ENCODE measurements around the gene STIMATE.

Gene STIMATE

DNA sequence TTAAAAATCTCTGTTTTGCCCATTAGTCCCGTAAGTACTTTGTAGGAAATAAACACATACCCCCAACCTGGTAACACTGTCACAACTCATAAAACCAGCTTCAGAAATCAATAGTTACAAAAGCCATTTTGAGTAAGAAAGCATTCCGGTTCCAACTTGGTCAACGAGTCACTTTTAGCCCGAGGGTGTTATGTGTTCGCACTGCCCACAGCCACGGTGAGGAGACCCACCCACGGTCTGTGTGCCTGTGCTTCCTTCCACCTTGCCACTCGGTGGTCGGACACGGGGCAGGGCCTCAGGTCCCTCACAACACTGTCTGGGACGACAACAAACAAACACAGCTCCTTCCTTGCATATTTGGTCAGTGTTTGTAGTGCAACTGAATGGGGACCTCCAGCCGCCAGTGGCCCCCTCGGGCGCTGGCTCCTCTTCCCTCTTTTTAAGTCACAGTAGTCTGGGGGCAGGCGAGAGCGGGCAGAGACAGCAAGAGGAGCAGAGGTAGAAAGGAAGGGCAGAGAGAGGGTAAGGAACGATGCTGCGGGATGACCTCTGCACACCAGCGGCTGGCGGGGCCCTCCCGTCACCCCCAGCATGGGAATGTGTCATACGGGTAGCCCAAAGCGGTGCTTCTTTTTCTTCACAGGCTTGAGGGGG, 57.3 kb downstream of the STIMATE start:
- peaks cover 13% of the 10 kb centered on the region for H3K36me3 Mint-ChIP-seq (ENCODE audit: insufficient read depth)
- H3K4me1 Mint-ChIP-seq (ENCODE audit: low read depth in 2 of 2) = peaks cover 35 to 48% of the 10 kb centered on the region in 2 donors
- peak overlapping the region; percentile 1 to 27 for H3K4me3 Mint-ChIP-seq
- DNase-seq (no peak), ATAC-seq (replicated peaks) (no peak)
- no peaks in the 10 kb centered on the region for H3K27me3 Mint-ChIP-seq
- no peak overlapping the region for H3K27ac Mint-ChIP-seq
- H3K9me3 Mint-ChIP-seq = no peaks in the 10 kb centered on the region

GRCh38 chr3:52839268-52839575, 58.1 kb downstream of the STIMATE start:
- peak; percentile 24 for ATAC-seq (replicated peaks)
- H3K27me3 Mint-ChIP-seq = no peaks in the 10 kb centered on the region
- no peak for DNase-seq
- H3K4me1 Mint-ChIP-seq (ENCODE audit: low read depth in 2 of 2) = peaks cover 35 to 48% of the 10 kb centered on the region in 2 donors
- H3K4me3 Mint-ChIP-seq = peak overlapping the region; percentile 46 to 62
- H3K27ac Mint-ChIP-seq = peak overlapping the region; percentile 35 to 72
- H3K36me3 Mint-ChIP-seq (ENCODE audit: insufficient read depth) = peaks cover 8% of the 10 kb centered on the region
- no peaks in the 10 kb centered on the region for H3K9me3 Mint-ChIP-seq

- H3K4me1 Mint-ChIP-seq (ENCODE audit: low read depth in 2 of 2) = peaks cover 35 to 48% of the 10 kb centered on the region in 2 donors
- peaks cover 9% of the 10 kb centered on the region for H3K36me3 Mint-ChIP-seq (ENCODE audit: insufficient read depth)
- ATAC-seq (replicated peaks) = peak; percentile 95
- peak overlapping the region; percentile 46 to 62 for H3K4me3 Mint-ChIP-seq
- H3K9me3 Mint-ChIP-seq = no peaks in the 10 kb centered on the region
- H3K27me3 Mint-ChIP-seq = no peaks in the 10 kb centered on the region
- peak overlapping the region; percentile 35 to 72 for H3K27ac Mint-ChIP-seq
- DNase-seq = peak in 2 of 3 experiments; percentile 24 to 31
Measured at GRCh38 chr3:52838561-52839267, 58.6 kb downstream of the STIMATE start.

- no peaks in the 10 kb centered on the region for H3K27me3 Mint-ChIP-seq
- peak overlapping the region in 1 of 2 donors; percentile 1 for H3K4me3 Mint-ChIP-seq
- ATAC-seq (replicated peaks) (no peak), DNase-seq (no peak)
- H3K36me3 Mint-ChIP-seq (ENCODE audit: insufficient read depth) = peaks cover 11% of the 10 kb centered on the region
- H3K27ac Mint-ChIP-seq = peak overlapping the region; percentile 77 to 83
- H3K4me1 Mint-ChIP-seq (ENCODE audit: low read depth in 2 of 2) = peaks cover 35 to 50% of the 10 kb centered on the region in 2 donors
- H3K9me3 Mint-ChIP-seq = no peaks in the 10 kb centered on the region
Measured at GRCh38 chr3:52836986-52837385, 60.4 kb downstream of the STIMATE start.

GRCh38 chr3:52836471-52836845, 60.9 kb downstream of the STIMATE start:
- H3K27ac Mint-ChIP-seq = peak overlapping the region; percentile 77 to 83
- no peaks in the 10 kb centered on the region for H3K27me3 Mint-ChIP-seq
- peaks cover 11% of the 10 kb centered on the region for H3K36me3 Mint-ChIP-seq (ENCODE audit: insufficient read depth)
- DNase-seq (no peak), ATAC-seq (replicated peaks) (no peak)
- H3K4me3 Mint-ChIP-seq = peak overlapping the region in 1 of 2 donors; percentile 1
- no peaks in the 10 kb centered on the region for H3K9me3 Mint-ChIP-seq
- H3K4me1 Mint-ChIP-seq (ENCODE audit: low read depth in 2 of 2) = peaks cover 35 to 47% of the 10 kb centered on the region in 2 donors

DNA sequence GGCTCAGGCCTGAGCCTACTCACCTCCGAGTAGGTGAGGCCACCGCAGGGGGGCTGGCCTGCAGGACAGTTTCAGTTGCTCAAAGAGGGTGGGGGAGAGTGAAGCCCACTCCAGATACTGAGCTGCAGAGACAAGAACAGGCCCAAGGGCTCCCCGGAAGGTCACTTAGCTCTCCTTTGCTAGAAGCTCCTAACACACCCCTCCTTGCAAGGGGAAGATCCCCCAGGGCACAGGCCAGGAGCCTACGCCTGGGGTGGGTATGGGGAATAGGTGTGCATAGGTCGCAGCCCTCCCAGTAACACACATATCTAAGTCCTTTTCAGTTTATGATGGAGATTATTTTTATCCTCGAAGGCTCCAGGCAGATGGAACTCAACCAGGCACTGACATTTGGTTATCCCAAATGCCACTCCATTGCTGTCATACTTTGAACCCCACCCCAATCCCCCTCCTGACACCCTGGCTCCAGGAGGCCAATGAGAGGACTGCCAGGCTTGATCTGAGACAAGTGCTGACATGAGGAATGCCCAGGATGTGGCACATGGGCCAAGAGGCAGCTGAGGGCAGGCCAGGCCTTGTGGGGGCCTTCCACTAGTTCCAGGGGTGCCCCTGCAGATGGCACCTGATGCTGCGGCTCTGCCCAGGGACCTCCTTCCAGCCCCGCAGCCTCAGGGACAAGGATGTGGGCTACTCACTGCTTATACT, 61.4 kb downstream of the STIMATE start:
- peak overlapping the region in 1 of 2 donors; percentile 63 for H3K27ac Mint-ChIP-seq
- DNase-seq (no peak), ATAC-seq (replicated peaks) (no peak)
- H3K4me1 Mint-ChIP-seq (ENCODE audit: low read depth in 2 of 2) = peaks cover 35 to 51% of the 10 kb centered on the region in 2 donors
- H3K36me3 Mint-ChIP-seq (ENCODE audit: insufficient read depth) = peaks cover 15% of the 10 kb centered on the region
- no peaks in the 10 kb centered on the region for H3K27me3 Mint-ChIP-seq
- H3K4me3 Mint-ChIP-seq = no peak overlapping the region
- H3K9me3 Mint-ChIP-seq = no peaks in the 10 kb centered on the region

- peaks cover 11% of the 10 kb centered on the region for H3K36me3 Mint-ChIP-seq (ENCODE audit: insufficient read depth)
- no peaks in the 10 kb centered on the region for H3K27me3 Mint-ChIP-seq
- peaks cover 31 to 47% of the 10 kb centered on the region in 2 donors for H3K4me1 Mint-ChIP-seq (ENCODE audit: low read depth in 2 of 2)
- H3K9me3 Mint-ChIP-seq = no peaks in the 10 kb centered on the region
- H3K27ac Mint-ChIP-seq = peak within 1 kb of the TSS in 1 of 2 donors; percentile 68
- ATAC-seq (replicated peaks) (no peak), DNase-seq (no peak)
- H3K4me3 Mint-ChIP-seq = no peak within 1 kb of the TSS
Measured at GRCh38 chr3:52834871-52835501, 62.4 kb downstream of the STIMATE start, which contains the start of gene MUSTN1. Gene MUSTN1, minus strand, starts transcription at chr3:52835019. Its CDS starts 71 bp downstream, at chr3:52834948.

DNA sequence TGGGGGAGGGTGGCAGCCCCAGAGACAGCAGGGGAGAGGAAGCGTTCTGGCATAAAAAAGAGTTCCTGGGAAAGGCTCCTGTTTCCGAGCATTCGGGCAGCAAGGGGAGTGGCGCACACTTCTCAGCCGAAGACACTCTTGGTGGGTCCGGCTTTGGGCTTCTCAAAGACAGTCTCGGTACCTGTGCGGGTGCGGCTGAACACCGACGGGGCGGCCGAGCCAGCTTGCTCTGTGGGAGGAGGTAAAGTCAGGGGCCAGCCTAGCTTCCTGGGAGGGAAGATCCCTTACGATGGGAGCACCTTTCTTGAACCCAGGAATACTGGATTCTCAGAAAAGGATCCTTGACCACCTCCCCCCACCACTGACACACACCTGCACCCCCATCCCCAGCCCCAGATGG, 64.1 kb downstream of the STIMATE start:
- ATAC-seq (replicated peaks) (no peak), DNase-seq (no peak)
- no peak overlapping the region for H3K4me3 Mint-ChIP-seq
- peaks cover 15 to 30% of the 10 kb centered on the region in 2 donors for H3K4me1 Mint-ChIP-seq (ENCODE audit: low read depth in 2 of 2)
- no peaks in the 10 kb centered on the region for H3K27me3 Mint-ChIP-seq
- no peaks in the 10 kb centered on the region for H3K9me3 Mint-ChIP-seq
- no peak overlapping the region for H3K27ac Mint-ChIP-seq
- peaks cover 11% of the 10 kb centered on the region for H3K36me3 Mint-ChIP-seq (ENCODE audit: insufficient read depth)

DNA sequence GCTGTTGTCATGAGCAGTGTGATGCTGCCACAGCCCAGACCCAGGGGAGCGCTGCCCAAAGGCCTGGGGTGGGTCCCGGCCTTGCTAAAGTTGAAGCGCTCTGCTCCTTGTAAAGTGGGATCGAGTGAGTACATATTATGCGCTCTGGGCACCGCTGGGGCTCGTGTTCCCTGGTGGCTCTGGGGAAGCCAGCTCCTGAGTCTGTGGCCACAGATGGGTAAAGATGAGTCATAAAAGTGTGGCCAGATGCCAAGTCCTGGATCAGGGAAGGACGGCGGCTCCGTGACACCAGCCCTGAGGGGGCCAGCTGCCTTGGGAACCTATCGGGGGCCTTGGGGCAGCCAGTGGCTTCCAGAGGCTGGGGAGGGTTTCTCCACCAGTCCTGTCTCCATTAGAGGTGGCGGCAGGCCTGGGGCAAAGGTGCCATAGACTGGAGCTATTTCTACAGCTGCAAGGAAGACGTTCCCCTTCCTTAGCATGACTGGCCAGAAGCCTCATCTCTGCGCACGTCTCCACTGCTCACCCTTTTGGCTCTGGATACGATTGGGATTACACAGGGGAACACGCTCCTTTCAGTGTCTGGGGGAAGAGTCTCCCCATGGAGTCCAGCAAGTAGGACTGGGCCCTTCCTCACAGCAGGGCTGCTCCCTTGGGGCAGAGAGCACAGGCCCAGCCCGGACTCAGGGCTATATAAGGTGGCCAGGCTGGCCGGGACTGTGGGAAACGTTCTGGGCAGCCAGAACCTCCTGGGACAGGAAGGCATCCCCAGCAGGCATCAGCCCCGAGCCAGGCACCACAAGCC, 65.6 kb downstream of the STIMATE start:
- DNase-seq (no peak), ATAC-seq (replicated peaks) (no peak)
- peaks cover 8% of the 10 kb centered on the region for H3K36me3 Mint-ChIP-seq (ENCODE audit: insufficient read depth)
- H3K4me1 Mint-ChIP-seq (ENCODE audit: low read depth in 2 of 2) = peaks cover 2 to 16% of the 10 kb centered on the region in 2 donors
- H3K4me3 Mint-ChIP-seq = no peak overlapping the region
- H3K9me3 Mint-ChIP-seq = no peaks in the 10 kb centered on the region
- H3K27ac Mint-ChIP-seq = peak overlapping the region; percentile 27 to 39
- H3K27me3 Mint-ChIP-seq = no peaks in the 10 kb centered on the region

GRCh38 chr3:52830535-52831258, 66.7 kb downstream of the STIMATE start, which contains the start of gene ITIH4:
Gene ITIH4, minus strand, starts transcription at chr3:52830672. Its CDS starts 30 bp downstream, at chr3:52830642.
- Mint-ChIP-seq H3K27ac (peak within 1 kb of the TSS; percentile 35 to 39), H3K4me1 (ENCODE audit: low read depth in 2 of 2) (peaks cover 0 to 12% of the 10 kb centered on the region in 2 donors), H3K27me3 (no peaks in the 10 kb centered on the region), H3K9me3 (no peaks in the 10 kb centered on the region), H3K36me3 (ENCODE audit: insufficient read depth) (peaks cover 8% of the 10 kb centered on the region), H3K4me3 (no peak within 1 kb of the TSS)
- DNase-seq (no peak), ATAC-seq (replicated peaks) (no peak)

DNA sequence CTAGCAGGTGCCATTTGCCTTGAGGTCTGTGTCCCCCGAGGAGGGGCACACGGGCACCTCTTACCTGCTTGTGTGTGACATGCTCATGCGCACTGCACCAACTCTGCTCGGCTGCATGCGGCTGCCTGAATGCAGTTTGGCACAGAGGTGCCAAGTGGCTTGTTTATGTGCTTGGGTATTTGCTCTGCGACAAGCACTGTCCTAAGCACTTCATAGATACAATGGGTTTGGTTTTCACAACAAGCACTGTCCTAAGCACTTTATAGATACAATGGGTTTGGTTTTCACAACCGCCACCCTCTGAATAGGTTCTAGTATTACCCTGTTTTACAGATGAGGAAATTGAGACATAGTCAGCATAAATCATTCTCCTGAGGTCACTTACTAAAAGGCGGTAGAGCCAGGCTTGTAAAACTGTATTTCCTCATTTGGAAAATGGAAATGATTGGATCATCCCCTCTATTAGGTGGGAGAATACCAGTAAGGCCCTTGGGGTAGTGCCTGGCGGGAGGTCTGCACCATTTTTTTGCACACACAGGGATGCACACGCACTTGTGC, 67.4 kb downstream of the STIMATE start:
- Mint-ChIP-seq H3K4me3 (no peak overlapping the region), H3K4me1 (ENCODE audit: low read depth in 2 of 2) (peaks cover 0 to 7% of the 10 kb centered on the region in 2 donors), H3K27ac (no peak overlapping the region), H3K9me3 (no peaks in the 10 kb centered on the region), H3K36me3 (ENCODE audit: insufficient read depth) (peaks cover 8% of the 10 kb centered on the region), H3K27me3 (no peaks in the 10 kb centered on the region)
- ATAC-seq (replicated peaks) = no peak
- no peak for DNase-seq

GRCh38 chr3:52829482-52829881, 67.9 kb downstream of the STIMATE start:
- ATAC-seq (replicated peaks) = no peak
- H3K36me3 Mint-ChIP-seq (ENCODE audit: insufficient read depth) = peaks cover 8% of the 10 kb centered on the region
- H3K4me1 Mint-ChIP-seq (ENCODE audit: low read depth in 2 of 2) = peaks cover 0 to 7% of the 10 kb centered on the region in 2 donors
- DNase-seq = no peak
- no peak overlapping the region for H3K27ac Mint-ChIP-seq
- H3K27me3 Mint-ChIP-seq = no peaks in the 10 kb centered on the region
- H3K9me3 Mint-ChIP-seq = no peaks in the 10 kb centered on the region
- no peak overlapping the region for H3K4me3 Mint-ChIP-seq
